CD4-positive, alpha-beta T cell treated with Interleukin-15 for 1 hour (primary cell): Measurements from ENCODE around the gene PLXNA4.

ENCODE experiments used
- DNase-seq: peaks from one replicate; pipeline ENCODE4 v3.0.0-alpha.2; 2020

Gene PLXNA4

GRCh38 chr7:132100483-132100882, 475.8 kb downstream of the PLXNA4 start:
- no peak for DNase-seq

DNA sequence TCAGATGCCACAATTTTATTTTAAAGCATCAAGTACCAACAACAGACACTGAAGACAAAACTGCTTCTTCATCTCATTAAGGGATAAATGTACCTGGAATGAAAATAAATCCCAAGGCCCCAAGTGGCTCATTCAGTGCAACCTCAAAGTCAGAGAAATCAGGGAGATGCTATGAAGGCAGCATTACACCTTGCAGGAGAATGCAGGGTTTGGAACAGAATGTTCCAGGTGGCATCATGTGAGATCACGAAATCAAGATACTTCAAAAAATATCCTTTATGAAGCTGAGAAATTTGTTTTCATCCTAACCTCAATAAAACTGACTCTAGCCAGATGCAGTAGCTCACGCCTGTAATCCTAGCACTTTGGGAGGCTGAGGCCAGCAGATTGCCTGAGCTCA, 477.1 kb downstream of the PLXNA4 start:
- DNase-seq: no peak

DNA sequence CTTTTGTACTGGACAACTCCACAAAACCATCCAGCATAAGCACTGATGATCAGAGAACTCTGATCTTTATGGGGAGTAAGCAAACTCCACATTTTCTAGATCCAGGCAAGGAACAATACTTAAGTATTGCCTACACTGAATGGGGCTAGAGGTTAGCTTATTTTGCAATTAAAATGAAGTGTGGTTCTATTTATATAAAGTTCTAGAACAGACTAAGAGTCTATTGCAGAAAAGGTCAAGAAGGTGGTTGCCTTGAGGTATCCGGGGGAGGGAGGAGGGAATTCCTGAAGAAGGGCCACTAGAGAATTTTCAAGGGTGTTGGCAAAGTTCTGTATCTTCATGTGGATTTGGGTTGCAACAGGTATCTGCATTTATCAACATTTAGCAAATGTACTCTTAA, 477.9 kb downstream of the PLXNA4 start:
- no peak for DNase-seq

- DNase-seq: no peak
These were observed 478.6 kb downstream of the PLXNA4 start for GRCh38 chr7:132097550-132098134.

- DNase-seq: no peak
These were observed 481.0 kb downstream of the PLXNA4 start for GRCh38 chr7:132095111-132095765.

- no peak for DNase-seq
These were observed 484.2 kb downstream of the PLXNA4 start for GRCh38 chr7:132092106-132092505.

- DNase-seq: no peak
These were observed 484.6 kb downstream of the PLXNA4 start for GRCh38 chr7:132091706-132092105.

- DNase-seq: no peak
These were observed 485.8 kb downstream of the PLXNA4 start for GRCh38 chr7:132090444-132090843.

GRCh38 chr7:132089356-132089755, 486.9 kb downstream of the PLXNA4 start:
- DNase-seq: no peak

DNA sequence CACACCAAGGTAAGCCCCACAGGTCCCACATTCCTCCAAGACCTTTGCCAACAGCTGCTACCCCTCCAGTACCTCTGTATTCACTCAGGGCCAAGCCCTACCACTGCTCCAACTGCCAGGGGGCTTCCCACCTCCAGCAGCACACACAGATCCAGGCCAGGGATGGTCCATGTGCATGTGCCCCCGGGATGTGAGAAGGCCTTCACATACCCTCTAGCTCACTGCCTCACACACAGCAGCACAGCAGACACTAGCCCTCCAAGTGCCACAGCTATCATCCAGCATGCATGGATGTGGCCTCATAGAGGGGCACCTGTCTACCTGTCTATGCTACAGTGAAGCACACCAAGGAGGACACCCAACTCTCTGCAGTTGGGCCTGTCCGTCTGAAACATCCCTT, 488.8 kb downstream of the PLXNA4 start:
- DNase-seq: no peak

DNA sequence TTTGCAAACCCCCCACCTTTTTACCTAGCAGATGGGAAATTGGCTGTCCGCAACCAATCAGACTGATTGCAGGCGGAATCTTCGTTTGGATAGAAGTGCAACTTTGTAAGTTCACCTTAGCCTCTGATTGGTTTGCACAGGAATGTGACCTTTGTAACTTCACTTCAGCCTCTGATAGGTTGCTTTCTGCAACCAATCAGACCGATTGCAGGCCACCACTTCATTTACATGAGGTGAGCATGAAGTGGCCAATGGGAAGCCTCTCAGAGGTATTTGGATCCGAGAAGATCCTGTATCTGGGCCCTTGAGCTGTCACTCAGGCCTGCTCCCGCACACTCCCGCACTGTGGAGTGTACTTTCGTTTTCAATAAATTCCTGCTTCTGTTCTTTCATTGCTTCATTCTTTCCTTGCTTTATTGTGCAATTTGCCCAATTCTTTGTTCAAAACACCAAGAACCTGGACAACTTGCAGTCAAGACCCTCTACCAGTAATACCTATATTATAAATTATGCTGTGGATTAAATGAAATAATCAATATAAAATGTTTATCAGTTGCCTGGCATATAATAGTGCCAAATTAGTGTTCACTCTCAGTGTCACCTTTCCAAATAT, 491.4 kb downstream of the PLXNA4 start:
- DNase-seq: no peak

GRCh38 chr7:132083537-132084123, 492.6 kb downstream of the PLXNA4 start:
- DNase-seq: no peak

DNA sequence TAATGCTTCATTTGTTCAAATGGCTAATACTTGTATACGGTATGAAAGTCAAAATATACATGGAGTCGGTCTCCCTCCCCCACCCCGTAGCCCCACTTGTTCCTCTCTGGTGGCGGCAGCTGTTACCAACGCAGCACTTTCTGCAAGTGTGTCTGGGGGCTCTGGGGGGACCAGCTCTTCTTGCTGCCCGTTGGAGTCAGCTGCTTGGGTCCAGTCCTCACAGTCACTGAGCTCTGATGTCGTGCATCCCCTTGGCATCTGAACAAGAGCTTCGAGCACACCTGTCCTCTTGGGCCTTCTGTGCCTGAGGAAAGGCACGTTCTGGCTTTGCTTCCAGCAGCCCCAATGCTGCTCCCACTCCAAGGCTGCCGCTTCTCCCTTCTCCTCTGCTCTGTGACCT, 493.1 kb downstream of the PLXNA4 start:
- no peak for DNase-seq

DNA sequence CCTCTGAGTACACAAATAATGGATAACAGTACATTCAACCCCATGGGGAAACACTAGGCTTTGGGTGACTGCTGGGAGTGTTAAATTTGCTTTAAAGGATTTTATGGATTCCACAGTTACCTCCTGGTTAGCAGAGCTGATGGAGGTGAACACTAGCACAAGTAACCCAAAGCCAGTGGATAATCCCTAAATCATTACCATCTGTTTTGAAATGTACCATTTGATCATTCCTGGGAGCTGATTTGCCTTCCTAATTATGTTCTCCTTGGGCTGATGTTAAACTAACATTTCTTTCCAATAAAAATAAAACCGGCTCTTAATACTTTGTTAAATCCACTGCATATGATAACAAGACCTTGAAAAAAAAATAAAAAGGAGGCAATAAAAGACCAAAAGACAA, 493.9 kb downstream of the PLXNA4 start:
- DNase-seq: no peak

- no peak for DNase-seq
These were observed 494.6 kb downstream of the PLXNA4 start for GRCh38 chr7:132081686-132082085.

GRCh38 chr7:132080967-132081668, 495.2 kb downstream of the PLXNA4 start:
- DNase-seq: no peak

DNA sequence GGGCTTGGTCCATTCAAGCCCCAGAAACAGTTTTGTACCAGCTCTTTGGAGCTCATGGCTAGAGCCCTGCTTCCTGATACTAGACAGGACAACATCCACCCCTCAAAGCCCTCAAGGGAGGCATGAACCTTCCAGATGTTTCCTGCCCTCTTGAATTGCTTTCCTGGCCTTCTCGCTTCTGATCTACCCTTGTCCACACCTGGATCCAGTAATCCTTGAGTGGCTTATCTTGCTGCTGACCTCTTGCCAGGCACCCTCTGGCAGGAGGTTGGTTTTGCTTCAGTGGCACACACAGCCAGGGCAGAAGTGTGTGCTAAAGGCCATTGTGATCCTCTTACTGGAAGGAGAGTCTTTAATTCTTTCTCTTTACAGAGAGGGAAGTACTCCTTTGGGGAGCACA, 495.8 kb downstream of the PLXNA4 start:
- DNase-seq: no peak

- no peak for DNase-seq
These were observed 497.2 kb downstream of the PLXNA4 start for GRCh38 chr7:132078891-132079735.

DNA sequence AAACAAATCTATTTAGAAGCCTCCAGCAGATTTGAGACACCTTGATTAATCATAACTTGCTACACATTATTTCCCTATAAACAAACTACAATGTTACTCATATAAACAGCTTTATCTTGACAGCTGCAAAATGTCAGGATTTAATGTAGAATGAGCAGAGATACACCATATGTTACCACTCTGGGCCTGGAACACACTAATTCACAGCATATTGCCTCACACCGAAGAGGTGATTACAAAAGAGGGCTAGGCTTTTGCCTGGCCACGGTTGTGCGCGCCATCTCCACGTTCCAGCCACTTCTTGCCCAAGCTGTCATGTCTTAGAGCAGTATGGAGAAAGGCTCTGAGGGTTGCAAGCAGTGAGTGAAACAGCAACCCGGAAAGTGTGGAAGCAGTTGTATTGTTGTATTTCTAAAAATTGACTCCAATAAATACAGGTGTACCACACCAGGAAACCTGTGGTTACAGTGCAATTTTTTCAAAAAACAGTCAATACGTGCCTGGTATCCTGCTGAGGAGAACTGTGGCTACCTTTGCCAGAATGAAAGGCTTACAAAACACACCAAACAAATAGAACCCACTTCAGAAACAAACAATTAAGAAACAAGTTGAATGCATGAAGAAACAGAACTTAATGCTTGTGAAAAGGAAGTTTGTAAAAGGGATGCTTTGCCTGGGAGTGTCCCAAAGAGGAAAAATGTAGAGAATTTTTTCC, 498.1 kb downstream of the PLXNA4 start:
- no peak for DNase-seq

GRCh38 chr7:132076301-132077035, 499.8 kb downstream of the PLXNA4 start:
- DNase-seq: no peak

DNA sequence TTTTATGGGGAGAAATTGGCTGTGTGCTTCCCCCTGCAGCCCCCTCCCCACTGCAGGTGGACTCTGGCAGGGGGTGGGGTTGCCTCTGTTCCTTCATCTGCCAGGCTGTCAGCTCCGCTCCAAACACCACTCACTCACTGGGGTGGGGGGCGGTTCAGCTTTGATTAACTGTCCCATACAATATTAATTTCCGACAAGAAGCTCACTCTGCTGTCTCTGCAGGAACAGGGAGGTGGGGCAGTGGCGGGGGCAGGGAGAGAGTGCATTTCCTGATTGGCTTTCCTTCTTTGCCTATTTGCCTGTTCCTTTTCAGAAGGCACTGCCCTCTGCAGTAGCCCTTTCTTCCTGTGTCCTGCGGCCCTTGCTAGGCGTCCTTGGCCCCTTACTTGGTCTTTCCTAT, 500.8 kb downstream of the PLXNA4 start:
- no peak for DNase-seq
